ENCODE results near the gene VILL.

The VILL gene

GRCh38 chr3:38006031-38006430 lies 15.4 kb downstream of the VILL start:
- in situ Hi-C loops (cut with MboI; ENCODE audit: low pct_unique_long_range_greater_than_20kb, low sequenced_read_pairs, unreplicated experiment): no loop called here
- DNase-seq (ENCODE audit: low spot score): no peak
- TF ChIP-seq CTCF (IDR thresholded peaks at IDR 0.05; ENCODE audit: extremely low read depth, insufficient read depth, missing control alignments): no peak

- TF ChIP-seq CTCF (IDR thresholded peaks at IDR 0.05; ENCODE audit: extremely low read depth, insufficient read depth, missing control alignments): no peak
- in situ Hi-C loops (cut with MboI; ENCODE audit: low pct_unique_long_range_greater_than_20kb, low sequenced_read_pairs, unreplicated experiment): no loop called here
- no peak for DNase-seq (ENCODE audit: low spot score)
Observed at GRCh38 chr3:38006445-38006995, 15.9 kb downstream of the VILL start.

GRCh38 chr3:38007754-38008090 lies 17.1 kb downstream of the VILL start:
- DNase-seq (ENCODE audit: low spot score): no peak
- in situ Hi-C loops (cut with MboI; ENCODE audit: low pct_unique_long_range_greater_than_20kb, low sequenced_read_pairs, unreplicated experiment): no loop called here
- TF ChIP-seq CTCF (IDR thresholded peaks at IDR 0.05; ENCODE audit: extremely low read depth, insufficient read depth, missing control alignments): no peak

DNA sequence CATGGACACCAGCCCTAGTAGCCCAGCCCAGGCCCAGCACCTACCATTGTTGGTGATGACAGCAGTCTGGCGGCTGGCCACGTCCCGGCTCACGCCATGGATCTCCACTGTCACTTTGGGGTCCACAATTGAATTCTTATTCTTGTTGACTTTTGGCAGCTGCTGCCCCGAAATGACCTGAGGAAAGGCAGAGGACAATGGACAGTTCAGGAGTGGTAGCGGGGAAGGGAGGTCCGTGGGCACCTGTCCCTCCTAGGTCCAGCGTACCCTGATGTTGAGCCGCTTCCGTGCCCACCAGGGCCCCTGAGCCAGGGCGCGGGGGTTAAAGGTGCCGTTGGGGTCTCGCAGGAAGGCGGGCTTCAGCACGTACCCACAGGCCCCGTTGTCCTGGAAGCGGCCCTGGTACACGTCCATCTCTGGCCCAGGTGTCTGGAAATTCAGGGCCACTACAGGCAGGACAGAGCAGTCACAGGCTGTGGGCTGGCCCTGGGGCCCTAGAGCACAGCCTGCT lies 17.7 kb downstream of the VILL start:
- in situ Hi-C loops (cut with MboI; ENCODE audit: low pct_unique_long_range_greater_than_20kb, low sequenced_read_pairs, unreplicated experiment): no loop called here
- no peak for TF ChIP-seq CTCF (IDR thresholded peaks at IDR 0.05; ENCODE audit: extremely low read depth, insufficient read depth, missing control alignments)
- DNase-seq (ENCODE audit: low spot score): no peak

GRCh38 chr3:38008971-38009580 lies 18.5 kb downstream of the VILL start:
- in situ Hi-C loops (cut with MboI; ENCODE audit: low pct_unique_long_range_greater_than_20kb, low sequenced_read_pairs, unreplicated experiment): no loop called here
- no peak for DNase-seq (ENCODE audit: low spot score)
- no peak for TF ChIP-seq CTCF (IDR thresholded peaks at IDR 0.05; ENCODE audit: extremely low read depth, insufficient read depth, missing control alignments)

DNA sequence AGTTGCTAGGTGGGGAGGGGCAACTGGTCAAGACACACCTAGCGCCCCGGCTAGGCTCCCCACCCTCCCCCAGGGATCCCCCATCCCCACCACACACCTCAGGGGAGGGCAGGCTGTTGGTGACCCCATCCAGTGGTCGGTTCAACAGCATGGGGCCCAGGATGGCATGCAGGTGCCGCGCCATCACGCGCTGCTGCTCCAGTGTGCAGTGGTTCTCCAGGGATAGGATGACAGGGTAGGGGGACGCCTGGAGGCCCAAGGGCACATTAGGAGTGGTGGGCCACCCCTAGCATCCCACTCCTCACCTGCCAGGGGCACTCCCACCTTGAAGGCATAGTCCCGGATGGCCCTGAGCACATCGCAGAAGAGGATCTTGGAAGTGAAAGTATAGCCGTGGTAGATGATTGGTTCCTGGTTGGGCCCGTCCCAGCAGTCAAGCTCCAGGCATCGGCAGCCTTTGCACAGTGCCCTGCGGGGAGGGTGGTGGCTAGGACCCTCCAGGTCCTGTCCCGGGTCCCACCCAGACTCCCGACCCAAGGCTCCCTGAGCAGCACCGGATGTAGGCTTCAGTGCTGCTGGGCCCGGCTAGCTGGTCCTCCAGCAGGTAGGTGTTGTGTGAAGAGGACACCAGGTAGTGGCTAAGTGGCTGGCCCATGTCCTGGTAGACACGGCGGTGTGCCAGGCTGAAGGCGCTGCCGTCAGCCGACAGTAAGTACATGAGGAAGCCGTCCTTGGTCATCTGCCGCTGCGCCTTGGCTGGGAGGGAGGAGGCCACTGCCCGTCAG lies 19.4 kb downstream of the VILL start:
- no peak for DNase-seq (ENCODE audit: low spot score)
- TF ChIP-seq CTCF (IDR thresholded peaks at IDR 0.05; ENCODE audit: extremely low read depth, insufficient read depth, missing control alignments): no peak
- in situ Hi-C loops (cut with MboI; ENCODE audit: low pct_unique_long_range_greater_than_20kb, low sequenced_read_pairs, unreplicated experiment): no loop called here

All from GM13977 (cell line).